HFF-Myc (cell line): ENCODE data around the gene KRTAP2-4.

Experiments used
- DNase-seq: peaks from one replicate; pipeline ENCODE4 v3.0.0-alpha.2; 2011; ENCODE audit warnings: low read depth; ENCODE audit errors: extremely low read depth
- H3K4me3 ChIP-seq: replicated peaks from 2 replicates; pipeline ENCODE4 v1.5.1; 2011; ENCODE audit warnings: low read depth, mild to moderate bottlenecking, control low read depth, low read length
- TF ChIP-seq, protein P1 (sequence below): IDR thresholded peaks from 2 replicates; pipeline ENCODE4 v1.5.1; 2012; ENCODE audit warnings: mild to moderate bottlenecking, low read depth, low read length, control low read depth; ENCODE audit errors: missing control alignments

KRTAP2-4 gene

DNA sequence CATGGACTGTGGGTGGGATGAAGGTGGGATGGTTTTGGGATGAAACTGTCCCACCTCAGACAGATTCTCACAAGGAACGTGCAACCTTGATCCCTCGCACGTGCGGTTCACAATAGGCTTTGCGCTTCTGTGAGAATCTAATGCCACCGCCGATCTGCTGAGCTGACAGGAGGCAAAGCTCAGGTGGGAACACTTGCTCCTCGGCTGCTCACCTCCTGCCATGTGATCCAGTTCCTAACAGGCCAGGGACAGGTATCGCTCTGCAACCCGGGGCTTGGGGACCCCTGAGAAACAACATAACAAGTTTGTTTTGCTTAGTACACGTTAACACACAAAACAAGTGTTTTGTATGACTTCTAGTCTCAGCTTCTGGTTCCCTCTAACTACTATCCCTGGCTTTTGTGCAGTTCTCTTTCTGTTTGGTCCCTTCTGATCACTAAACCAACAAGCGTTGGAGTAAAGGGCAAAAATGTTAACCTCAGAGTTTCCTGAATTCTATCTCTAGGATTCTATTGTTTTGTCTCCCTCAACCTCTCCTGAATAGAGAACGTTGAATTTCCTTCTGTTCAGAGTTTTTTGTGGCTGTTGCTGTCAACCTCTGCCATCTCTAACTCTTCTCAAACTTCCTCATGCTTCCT lies 49.0 kb downstream of the KRTAP2-4 start:
- no peak for DNase-seq
- TF ChIP-seq, protein P1, sequence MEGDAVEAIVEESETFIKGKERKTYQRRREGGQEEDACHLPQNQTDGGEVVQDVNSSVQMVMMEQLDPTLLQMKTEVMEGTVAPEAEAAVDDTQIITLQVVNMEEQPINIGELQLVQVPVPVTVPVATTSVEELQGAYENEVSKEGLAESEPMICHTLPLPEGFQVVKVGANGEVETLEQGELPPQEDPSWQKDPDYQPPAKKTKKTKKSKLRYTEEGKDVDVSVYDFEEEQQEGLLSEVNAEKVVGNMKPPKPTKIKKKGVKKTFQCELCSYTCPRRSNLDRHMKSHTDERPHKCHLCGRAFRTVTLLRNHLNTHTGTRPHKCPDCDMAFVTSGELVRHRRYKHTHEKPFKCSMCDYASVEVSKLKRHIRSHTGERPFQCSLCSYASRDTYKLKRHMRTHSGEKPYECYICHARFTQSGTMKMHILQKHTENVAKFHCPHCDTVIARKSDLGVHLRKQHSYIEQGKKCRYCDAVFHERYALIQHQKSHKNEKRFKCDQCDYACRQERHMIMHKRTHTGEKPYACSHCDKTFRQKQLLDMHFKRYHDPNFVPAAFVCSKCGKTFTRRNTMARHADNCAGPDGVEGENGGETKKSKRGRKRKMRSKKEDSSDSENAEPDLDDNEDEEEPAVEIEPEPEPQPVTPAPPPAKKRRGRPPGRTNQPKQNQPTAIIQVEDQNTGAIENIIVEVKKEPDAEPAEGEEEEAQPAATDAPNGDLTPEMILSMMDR = no peak
- no peak overlapping the region for H3K4me3 ChIP-seq

GRCh38 chr17:41015454-41015853 lies 50.2 kb downstream of the KRTAP2-4 start:
- no peak for DNase-seq
- TF ChIP-seq, protein P1 = no peak
- H3K4me3 ChIP-seq = no peak overlapping the region
